ENCODE results near the gene USP36.

The USP36 gene

DNA sequence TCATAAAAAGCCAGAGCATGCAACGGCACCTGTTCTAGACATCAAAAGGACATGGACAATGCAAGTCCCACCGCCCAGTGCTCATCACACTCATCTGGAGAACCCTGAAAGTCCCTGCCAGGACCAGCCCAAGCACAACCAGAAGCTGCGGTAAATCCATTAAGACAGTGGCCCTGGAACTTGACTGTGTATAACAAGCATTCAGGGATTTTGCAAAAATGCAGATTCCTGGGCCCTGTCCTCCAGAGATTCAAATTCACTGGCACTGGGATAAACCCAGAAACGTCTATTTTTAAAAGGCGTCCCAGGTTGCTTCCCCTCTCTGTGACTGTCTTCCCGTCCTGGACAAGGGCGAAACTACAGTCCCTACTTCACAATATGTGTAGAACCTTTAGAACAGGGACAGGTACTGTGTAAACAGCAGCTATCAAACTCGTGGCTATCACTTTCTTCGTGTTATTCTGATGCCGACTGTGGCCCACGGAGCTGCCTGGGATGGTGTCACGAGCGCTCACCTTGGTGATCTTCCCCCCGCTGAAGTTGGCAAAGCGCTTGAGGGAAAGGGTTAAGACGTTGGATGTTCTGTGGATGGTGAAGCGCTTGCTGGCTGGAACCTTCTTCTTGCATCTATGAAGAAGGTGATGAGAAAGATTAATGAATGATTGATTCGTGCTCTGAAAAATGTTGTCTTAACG, 22.3 kb downstream of the USP36 start:
- in situ Hi-C loops (cut with HindIII; ENCODE audit: low sequenced_read_pairs), result no loop called here

DNA sequence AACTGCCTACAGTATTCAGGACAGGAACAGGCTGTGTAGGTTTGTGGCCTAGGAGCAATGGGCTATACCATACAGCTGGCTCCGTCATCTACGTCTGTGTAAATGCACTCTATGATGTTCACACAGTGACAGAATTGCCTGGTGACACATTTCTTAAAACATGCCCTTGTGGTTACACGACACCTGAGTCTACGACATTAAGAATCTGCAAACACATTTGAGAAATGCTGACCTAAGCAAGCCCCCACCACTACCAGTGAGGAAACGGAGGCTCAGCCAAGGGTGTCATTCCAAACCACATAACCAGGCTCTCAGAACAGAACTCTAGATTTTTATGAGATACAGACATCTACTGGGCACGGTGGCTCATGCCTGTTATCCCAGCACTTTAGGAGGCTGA, 23.5 kb downstream of the USP36 start:
- in situ Hi-C loops (cut with HindIII; ENCODE audit: low sequenced_read_pairs), result no loop called here

DNA sequence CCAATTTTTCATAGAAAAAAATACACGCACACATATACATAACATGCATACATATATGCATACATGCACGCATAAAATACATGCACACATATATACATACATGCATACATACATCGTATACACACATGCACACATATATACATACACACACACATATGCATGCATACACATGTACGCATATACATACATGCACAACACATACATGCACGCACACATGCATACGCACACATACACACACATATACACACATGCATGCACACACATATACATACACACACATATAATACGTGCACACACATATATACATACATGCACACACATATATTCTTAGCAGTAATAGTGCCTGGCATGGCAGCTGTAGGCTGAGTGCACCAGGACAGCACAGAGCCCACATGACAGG, 24.9 kb downstream of the USP36 start:
- in situ Hi-C loops (cut with HindIII; ENCODE audit: low sequenced_read_pairs), result no loop called here

DNA sequence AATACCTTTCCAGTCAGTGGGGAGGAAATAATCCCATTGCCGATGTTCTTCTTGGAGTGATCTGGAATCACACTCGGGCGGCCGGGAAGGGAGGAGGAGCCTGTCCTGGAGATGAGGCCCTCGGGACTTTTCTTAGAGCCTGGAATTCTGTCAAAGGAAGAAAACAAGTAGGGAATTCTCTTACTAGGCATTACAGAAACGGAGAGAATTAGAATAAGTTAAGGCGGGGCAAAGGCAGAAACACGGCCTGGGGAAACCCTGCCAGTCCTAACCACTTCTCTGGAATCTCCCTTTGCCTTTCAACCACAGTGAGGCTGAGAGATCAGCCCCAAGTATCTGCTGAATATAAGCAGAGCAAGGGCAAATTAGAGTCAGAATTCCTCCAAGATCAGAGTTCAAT, 27.8 kb downstream of the USP36 start:
- in situ Hi-C loops (cut with HindIII; ENCODE audit: low sequenced_read_pairs), result no loop called here

DNA sequence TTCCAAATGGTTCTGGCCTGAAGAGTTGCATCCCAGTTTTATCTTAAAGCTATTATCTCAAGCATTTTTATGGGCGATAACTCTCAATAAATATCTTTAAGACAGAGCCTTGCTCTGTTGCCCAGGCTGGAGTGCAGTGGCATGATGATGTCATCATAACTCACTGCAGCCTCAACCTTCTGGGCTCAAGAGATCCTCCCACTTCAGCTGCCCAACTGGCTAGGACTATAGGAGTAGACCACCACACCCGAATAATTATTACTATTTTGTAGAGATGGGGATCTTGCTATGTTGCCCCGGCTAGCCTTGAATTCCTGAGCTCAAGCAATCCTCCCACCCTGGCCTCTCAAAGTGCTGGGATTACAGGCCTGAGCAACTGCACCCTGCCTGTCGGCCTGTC, 32.5 kb downstream of the USP36 start:
- in situ Hi-C loops (cut with HindIII; ENCODE audit: low sequenced_read_pairs), result no loop called here

DNA sequence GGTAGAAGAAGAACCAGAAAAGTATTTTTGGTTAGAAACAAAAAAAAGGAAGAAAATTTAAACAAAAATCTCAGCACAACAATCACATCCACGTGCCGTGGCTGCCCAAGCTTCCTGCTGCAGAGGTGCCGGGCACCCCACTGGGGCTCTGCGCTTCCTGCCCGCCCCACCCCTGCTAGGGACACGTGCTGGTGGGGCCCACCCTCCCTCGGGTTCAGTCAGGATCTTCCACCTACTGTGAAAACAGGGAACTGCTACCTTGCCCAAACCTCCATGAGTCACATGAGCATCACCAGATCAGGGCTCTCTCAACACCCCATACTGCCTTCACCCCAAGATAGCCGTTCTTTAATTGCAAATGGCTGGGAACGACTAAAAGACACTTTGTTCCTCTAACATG, 34.2 kb downstream of the USP36 start:
- in situ Hi-C loops (cut with HindIII; ENCODE audit: low sequenced_read_pairs), result no loop called here

DNA sequence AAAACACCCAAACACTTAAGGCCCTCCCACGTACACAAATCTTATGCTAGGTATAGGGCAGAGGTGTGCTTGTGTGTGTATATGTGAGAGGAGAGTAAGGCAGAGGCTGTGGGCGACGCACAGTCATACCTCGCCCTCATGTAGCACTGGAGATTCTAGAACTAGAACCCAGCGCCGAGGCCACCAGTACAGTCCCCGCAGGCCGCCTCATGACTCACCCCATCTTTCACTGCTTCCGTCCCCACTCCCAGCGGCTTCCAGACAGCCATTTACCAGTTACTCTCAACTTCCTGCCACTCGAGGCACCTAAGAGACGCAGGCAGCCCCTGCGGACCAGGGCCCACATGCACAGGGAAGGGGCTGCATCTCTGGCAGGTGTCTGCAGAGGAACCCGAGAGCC, 35.3 kb downstream of the USP36 start:
- in situ Hi-C loops (cut with HindIII; ENCODE audit: low sequenced_read_pairs), result no loop called here

DNA sequence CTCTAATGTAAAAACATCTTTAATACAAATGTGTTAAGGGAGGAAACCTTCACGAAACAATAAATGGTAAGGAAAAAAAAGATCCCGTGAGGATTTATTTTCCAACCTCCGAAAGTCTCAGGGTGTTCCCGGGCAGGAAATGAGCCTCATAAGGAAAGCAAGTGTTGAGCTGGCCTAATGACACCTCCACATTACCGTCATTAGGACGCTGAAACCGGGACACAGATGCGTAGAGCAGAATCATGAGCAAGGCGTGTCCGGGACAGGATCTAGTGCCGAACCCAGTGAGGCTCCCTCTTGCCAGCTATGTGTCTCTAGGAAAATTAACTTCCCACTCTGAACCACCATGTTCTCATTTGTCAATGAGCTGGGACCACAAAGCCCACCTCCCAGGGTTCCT, 35.8 kb downstream of the USP36 start:
- in situ Hi-C loops (cut with HindIII; ENCODE audit: low sequenced_read_pairs), result no loop called here

DNA sequence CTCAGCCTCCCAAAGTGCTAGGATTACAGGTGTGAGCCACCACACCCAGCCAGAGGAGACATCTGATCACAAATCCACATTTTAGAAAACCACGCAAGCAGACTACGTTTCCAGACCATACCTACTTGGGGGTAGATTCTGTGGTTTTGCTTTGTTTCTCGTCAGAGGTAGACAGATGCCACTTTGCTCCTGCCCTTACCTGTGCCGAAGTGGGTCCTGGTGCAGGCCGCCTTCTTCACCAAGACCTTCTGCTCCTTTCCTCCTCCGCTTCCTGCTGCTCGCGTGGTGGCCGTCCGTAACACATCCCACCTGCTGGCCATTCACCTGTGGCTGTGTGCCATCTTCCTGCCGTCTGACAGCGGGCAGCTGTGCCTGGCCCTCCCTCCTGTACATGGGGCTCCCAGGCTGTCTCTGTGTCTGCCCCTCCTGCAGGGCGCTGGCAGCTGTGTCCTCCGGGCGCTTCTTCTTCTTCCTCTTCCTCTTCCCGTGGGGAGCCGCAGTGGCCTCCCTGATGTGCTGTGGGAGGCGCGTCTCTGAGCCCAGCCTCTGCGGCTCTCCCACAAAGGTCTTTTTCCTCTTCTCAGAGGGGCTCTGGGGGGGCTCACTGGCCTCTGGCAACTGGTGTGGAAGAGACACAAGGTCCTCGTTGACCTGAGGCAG, 37.3 kb downstream of the USP36 start:
- in situ Hi-C loops (cut with HindIII; ENCODE audit: low sequenced_read_pairs), result no loop called here

DNA sequence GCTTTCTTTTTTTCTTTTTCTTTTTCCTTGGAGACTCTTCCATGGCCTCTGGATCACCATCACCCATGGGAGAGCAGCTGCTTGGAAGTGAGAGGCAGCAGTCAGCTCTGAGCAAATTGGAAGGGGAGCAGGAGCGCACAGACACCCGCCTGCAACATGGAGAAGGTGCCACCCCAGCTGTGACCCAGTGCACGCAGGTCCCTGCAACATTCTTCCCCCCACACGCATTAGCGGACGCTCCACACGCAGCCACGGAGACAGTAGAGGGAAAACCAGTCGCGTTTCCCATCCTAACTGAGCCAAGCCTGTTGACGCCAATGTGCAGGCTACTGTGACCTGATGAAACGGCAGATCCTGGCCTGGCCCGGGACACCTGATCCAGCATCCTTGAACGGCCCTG, 38.2 kb downstream of the USP36 start:
- in situ Hi-C loops (cut with HindIII; ENCODE audit: low sequenced_read_pairs), result no loop called here

DNA sequence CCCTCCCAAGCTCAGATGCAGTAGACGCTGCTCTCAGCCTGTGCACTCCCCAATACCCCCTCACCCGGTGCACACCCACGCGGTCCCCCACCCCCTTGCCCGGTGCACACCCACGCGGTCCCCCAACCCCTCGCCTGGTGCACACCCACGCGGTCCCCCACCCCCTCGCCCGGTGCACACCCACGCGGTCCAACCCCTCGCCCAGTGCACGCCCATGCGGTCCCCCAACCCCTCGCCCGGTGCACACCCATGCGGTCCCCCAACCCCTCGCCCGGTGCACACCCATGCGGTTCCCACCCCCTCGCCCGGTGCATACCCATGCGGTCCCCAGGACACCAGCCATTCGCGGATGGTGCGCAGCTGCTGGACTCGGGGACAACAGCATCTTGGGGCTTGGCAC, 38.6 kb downstream of the USP36 start:
- in situ Hi-C loops (cut with HindIII; ENCODE audit: low sequenced_read_pairs), result no loop called here

DNA sequence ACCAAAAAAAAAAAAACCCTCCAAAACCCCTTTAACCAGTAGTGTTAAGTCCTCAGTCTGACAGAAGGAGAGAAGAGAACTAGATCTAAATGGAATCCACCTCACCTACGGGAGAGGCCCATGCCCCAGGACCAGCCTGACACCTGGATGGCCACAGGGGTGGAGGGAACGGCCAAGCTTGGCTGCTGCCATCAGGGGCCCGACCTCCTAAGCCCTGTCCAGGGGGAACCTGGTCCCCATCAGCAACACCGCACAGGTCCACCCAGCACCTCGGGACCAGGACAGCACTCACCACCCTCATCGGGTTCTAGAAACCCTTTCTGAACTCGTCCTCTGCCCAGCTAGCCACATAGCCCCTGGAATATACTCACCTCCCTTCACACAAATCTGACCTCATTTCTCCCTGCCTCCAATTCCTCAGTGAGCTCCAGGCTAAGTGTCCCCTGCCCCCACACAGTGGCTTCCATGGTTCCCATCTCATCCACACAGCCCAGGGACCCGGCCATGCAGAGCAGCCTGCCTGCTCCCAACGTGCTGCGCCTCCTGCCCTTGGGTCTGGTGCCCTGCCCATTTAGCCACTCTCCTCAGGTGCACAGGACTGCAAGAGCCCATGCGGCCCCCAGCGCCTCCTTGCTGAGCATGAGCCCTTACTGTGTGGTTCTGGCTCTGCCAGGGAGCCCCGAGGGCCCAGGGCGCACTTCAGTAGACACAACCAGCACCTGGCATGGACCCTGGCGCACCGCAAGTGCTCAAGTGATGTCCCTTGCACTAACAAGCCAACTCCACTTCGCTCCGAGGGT, 40.3 kb downstream of the USP36 start:
- in situ Hi-C loops (cut with HindIII; ENCODE audit: low sequenced_read_pairs), result no loop called here

DNA sequence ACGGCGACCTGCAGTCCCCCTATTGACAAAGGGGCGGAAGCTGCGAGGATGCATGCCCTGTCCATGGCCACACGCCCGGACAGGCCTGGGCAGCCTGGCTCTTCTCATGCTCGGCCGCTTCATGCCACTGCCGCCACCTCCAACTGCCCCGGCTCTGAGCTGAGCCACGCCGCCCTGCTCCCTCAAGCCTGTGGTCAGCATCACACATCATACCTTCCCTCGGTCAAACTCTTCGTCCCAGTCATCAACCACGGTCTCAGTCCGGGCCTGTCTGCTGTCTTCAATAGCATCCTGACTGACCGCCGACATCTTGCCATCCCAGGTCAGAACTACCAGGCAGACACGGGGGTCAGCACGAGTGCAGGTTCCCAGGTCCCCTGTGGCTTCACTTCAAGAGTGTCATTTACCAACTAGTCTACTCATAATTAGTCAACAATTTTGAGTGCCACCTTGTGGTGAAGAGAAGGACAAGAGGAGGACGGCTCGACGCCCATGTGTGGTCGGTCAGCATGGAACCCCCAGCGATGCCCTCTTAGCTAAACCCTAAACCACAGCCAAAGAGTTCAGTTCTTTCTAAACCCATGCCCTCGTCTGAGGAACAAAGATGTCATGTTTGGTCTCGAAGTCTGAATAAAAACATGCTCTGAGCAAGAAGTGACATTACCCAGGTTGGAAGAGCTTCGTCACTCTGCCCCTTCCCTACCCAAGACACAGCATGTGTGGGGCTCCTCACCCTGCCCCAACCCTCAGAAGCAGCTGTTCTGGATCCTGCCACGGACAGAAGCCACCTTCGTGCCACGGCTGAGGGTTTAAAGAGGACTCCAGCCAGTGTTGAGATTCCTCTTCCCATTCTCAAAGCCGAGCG, 41.7 kb downstream of the USP36 start:
- in situ Hi-C loops (cut with HindIII; ENCODE audit: low sequenced_read_pairs), result no loop called here

DNA sequence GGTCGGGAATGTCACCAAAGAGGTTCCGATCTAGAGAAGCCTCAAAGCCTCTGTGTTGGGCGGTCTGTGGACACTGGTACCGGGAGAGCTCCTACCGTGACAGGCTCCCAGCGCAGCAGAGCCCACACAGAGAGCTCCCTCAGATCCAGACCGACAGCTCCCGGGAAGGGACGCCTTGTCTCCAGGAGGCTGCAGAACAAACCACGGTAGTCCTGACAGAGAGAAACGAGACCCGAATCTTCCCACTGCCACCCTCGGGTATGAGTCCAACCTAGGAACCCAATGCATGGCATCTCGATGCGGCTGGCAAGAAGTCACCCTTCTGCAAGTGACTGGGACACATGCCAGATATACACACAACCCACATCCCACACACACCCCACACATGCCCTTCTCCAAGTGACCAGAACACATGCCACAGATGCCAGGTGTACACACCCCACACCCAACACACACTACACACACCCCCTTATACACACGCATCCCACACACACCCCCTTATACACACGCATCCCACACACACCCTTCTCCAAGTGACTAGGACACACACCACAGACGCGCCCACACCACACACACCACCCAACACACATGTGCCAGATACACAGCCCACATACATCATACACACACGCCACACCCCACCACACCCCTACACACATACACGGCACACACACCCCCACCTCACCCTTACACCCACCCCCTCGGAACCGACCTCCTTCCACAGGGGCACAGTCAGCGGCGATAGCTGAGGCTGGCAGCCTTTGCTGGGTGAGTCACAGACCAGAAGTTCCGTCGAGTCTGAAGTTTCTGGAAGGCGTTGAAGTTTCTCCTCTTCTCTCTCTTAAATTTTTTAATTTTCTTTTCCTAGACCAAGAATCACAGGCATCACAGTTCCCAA, 42.7 kb downstream of the USP36 start:
- in situ Hi-C loops (cut with HindIII; ENCODE audit: low sequenced_read_pairs), result no loop called here

DNA sequence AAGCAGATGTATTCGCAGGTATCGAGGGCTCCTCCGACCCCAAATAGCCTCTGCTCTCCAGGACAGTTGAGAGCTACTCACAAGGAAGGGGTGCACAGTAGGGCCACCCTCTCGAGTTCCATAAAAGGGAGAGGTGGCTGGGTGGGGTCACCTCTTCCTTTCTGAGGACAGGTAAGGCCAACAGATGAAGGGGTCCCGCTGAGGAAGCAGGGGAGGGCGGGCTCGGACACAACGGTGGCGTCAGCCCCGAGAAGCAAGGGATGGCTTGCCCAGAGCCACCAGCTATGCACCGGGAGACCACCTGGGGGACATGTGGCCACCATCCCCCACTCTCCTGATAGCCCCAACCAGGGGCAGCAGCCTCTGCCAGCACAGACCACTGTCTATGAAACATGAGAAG, 43.4 kb downstream of the USP36 start:
- in situ Hi-C loops (cut with HindIII; ENCODE audit: low sequenced_read_pairs), result no loop called here

DNA sequence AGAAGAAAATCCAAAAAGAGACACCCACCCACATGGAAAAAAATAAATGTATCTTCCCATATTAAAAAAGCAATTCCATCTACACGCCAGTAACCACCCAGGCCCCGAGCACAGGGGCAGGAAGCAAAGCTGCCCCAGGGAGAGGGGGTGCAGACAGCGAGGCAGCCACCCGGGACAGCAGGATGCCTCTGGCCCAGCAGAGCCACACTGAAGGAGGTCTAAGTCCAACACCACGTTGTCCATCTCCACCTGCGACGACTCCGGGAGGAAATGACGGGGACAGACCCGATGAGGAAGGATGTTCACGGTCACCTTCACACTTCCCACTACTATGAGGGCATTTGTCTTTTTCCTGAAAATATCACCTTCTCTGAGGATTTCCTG, 44.1 kb downstream of the USP36 start:
- in situ Hi-C loops (cut with HindIII; ENCODE audit: low sequenced_read_pairs), result no loop called here

DNA sequence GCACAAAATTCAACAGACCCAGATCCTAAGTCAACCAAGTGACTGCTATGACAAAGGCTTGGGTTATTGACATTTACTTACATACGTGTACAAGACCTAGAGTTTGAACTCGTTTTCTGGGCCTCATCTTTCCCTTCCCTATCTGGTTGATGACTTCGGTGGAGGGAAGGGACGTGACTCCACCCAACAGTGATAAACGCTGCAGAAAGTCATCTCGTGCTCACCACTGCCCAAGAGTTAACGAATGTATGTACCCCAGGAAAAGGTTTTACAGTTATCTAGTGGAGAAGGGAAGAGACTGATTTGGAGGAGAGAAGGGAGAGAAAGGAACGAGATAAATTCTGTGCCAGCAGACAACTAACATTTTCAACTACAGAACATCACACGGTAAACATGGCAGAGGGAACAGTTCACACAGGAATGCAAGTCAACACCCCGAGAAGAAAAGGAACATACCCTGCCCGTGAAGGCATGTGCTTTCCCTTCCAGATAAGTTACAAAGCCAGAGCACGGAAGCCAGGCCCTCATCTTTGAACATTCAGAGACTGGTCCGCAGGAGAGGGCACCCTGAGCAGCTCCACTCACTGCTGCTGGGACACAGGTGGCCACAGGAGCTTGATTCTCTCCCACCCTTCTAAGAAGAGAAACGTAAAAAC, 44.6 kb downstream of the USP36 start:
- in situ Hi-C loops (cut with HindIII; ENCODE audit: low sequenced_read_pairs), result no loop called here

DNA sequence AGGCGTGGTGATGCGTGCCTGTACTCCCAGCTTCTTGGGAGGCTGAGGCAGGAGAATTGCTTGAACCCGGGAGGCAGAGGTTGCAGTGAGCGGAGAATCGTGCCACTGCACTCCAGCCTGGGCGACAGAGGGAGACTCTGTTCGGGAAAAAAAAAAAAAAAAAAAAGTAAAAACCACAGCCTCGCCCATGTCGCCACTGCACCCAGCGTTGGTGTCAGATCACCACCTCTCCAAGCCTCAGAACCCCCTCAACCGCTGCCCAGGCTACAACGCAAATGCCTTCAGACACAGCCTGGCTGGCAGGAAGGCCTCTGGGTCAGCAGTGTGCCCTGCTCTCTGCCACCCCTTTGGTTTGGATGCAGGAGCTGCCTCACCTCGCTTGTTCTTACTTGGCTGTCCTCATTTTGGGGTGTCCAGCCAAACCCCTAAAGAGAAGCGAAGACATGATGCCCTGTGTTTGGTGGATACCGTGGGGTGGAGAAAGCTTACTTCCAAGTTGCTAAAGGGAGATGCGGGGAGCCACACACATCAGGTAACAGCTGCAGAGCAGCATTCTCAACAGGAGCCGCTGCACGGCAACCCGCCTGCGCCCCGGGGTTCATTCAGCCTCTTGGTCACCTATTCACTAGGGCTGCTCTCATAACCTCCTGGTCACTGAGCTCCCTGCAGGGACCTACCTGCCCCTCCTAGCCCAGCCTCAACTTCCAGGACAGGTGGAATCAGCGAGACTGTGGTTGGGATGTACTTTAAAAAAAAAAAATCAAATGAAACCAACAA, 45.6 kb downstream of the USP36 start:
- in situ Hi-C loops (cut with HindIII; ENCODE audit: low sequenced_read_pairs), result no loop called here

DNA sequence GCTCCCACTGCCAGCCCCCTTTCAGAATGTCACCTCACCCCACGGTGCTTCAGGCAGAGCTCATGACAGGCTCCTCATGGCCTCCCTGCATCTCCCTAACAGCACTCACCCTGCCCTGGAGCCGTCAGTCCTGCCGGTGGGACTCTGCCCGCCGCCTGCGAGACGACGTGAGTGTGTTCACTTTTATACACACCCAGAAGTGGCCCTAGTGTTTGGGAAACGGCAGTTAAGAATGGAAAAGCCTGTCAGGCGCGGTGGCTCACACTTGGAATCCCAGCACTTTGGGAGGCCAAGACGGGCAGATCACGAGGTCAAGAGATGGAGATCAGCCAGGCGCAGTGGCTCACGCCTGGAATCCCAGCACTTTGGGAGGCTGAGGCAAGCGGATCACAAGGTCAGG, 46.2 kb downstream of the USP36 start:
- in situ Hi-C loops (cut with HindIII; ENCODE audit: low sequenced_read_pairs), result no loop called here
